WI38 (cell line): ENCODE results near the gene ANKRD31.

ENCODE experiments used
- H3K4me3 ChIP-seq: 2 replicates; pipeline ENCODE4 v1.5.1; 2011; ENCODE audit warnings: low read depth, mild to moderate bottlenecking, control low read depth, low read length
- TF ChIP-seq, protein P1 (sequence below): IDR thresholded peaks from 2 replicates; pipeline ENCODE4 v1.5.1; 2012; ENCODE audit warnings: low read depth, mild to moderate bottlenecking, control low read depth, low read length

Gene ANKRD31

DNA sequence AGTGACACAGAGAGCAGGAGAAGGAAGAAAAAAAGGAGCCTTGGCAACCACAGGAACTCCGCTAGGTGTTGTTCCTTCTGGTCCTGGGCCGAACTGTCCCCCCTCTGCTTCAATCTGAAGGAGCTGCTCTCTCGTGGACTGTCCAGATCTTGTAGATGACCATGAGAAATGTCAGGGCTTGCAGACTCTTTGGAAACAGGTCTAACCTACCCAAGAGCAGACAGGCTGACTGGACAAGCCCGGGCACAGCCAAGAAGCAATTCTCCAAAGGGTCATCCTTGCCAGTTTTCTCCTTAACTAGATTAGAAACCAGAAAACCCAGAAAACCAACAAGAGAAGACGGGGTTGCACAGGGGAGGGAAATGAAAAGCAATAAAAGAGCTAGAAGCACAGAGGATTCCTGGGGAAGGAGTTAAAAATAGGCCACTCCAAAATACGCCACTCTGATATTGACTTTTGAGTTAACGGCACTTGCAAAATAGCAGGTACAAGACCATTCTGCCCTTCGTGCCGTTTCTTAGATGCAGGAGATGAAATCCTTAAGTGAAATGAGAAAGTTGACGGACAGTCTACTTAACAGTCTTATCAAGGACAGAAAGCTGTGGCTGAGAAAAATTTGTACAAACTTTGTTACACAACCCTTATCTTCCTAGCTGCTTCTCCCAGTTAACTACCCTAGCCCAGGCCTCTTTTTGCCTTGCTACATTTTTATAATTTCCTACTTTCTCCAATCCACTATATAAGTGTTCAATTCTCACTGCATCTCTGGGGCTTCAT lies 190.1 kb downstream of the ANKRD31 start:
- TF ChIP-seq, protein P1, sequence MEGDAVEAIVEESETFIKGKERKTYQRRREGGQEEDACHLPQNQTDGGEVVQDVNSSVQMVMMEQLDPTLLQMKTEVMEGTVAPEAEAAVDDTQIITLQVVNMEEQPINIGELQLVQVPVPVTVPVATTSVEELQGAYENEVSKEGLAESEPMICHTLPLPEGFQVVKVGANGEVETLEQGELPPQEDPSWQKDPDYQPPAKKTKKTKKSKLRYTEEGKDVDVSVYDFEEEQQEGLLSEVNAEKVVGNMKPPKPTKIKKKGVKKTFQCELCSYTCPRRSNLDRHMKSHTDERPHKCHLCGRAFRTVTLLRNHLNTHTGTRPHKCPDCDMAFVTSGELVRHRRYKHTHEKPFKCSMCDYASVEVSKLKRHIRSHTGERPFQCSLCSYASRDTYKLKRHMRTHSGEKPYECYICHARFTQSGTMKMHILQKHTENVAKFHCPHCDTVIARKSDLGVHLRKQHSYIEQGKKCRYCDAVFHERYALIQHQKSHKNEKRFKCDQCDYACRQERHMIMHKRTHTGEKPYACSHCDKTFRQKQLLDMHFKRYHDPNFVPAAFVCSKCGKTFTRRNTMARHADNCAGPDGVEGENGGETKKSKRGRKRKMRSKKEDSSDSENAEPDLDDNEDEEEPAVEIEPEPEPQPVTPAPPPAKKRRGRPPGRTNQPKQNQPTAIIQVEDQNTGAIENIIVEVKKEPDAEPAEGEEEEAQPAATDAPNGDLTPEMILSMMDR, result no peak
- no peak overlapping the region for H3K4me3 ChIP-seq

GRCh38 chr5:75045071-75045470 lies 191.6 kb downstream of the ANKRD31 start:
- H3K4me3 ChIP-seq, result no peak overlapping the region

GRCh38 chr5:75044406-75044805 lies 192.3 kb downstream of the ANKRD31 start:
- H3K4me3 ChIP-seq, result no peak overlapping the region

More at GRCh38 chr5:75045071-75045470, 191.6 kb downstream of the ANKRD31 start:
- TF ChIP-seq, protein P1, result no peak

GRCh38 chr5:75043633-75044264 lies 192.9 kb downstream of the ANKRD31 start:
- TF ChIP-seq, protein P1, result no peak
- H3K4me3 ChIP-seq, result no peak overlapping the region

More at GRCh38 chr5:75044406-75044805, 192.3 kb downstream of the ANKRD31 start:
- TF ChIP-seq, protein P1, result no peak

DNA sequence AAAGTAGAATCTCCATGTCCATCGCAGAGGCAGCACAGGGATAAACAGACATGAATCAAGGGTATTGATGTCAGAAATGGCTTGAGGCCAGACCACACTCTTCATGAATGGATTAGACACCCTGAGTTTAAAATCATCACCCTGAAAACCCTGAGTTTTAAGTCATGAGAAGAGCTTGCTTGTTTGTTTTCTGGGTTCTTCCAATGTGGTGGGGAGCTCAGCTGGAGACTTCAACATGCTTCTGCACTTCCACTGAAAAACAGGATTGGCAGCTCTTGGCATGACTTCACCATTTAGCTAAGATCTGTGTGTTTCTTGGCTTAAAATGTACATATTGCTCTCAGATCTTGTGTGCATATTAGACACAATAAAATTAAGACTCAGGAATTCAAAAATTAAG lies 194.2 kb downstream of the ANKRD31 start:
- H3K4me3 ChIP-seq, result no peak overlapping the region
- TF ChIP-seq, protein P1, result no peak

- TF ChIP-seq, protein P1, result no peak
- H3K4me3 ChIP-seq, result no peak overlapping the region
These were observed 195.7 kb downstream of the ANKRD31 start for GRCh38 chr5:75040973-75041372.

DNA sequence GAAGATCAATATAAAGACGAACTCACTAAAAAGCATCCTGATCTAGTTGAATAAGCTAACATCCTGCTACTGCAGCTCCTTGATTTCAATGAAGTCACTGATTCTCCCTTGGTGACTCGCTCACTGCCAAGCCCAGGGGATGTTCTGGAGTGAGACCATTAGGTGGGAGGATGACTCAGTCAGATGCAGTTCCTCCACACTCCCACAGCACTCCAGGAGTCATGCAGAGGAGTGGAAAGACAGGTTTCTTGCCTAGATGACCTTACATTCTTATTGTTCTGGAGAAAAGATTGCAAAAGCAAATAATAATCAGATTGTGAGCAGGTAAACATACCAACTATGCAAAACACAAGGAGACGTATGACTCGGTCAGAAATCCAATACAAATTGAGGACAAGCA lies 199.6 kb downstream of the ANKRD31 start:
- TF ChIP-seq, protein P1, result no peak
- H3K4me3 ChIP-seq, result no peak overlapping the region
